ENCODE measurements around the gene SKAP1.

- TF ChIP-seq, protein P1, sequence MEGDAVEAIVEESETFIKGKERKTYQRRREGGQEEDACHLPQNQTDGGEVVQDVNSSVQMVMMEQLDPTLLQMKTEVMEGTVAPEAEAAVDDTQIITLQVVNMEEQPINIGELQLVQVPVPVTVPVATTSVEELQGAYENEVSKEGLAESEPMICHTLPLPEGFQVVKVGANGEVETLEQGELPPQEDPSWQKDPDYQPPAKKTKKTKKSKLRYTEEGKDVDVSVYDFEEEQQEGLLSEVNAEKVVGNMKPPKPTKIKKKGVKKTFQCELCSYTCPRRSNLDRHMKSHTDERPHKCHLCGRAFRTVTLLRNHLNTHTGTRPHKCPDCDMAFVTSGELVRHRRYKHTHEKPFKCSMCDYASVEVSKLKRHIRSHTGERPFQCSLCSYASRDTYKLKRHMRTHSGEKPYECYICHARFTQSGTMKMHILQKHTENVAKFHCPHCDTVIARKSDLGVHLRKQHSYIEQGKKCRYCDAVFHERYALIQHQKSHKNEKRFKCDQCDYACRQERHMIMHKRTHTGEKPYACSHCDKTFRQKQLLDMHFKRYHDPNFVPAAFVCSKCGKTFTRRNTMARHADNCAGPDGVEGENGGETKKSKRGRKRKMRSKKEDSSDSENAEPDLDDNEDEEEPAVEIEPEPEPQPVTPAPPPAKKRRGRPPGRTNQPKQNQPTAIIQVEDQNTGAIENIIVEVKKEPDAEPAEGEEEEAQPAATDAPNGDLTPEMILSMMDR (conservative IDR thresholded peaks at IDR 0.05; ENCODE audit: low read length): no peak
- no peak for TF ChIP-seq EZH2phosphoT487 (IDR thresholded peaks at IDR 0.05; ENCODE audit: borderline replicate concordance)
Observed at GRCh38 chr17:48246612-48247011, 183.4 kb downstream of the SKAP1 start.
